ENCODE measurements around the gene DPYSL3. TPM values are rescaled to one million over a fixed set of nuclear protein-coding genes. Genes with fewer than 3 reads are reported as not detected.

Gene DPYSL3
- total RNA-seq, 1 experiment from 2014 or later: 24.8 TPM

DNA sequence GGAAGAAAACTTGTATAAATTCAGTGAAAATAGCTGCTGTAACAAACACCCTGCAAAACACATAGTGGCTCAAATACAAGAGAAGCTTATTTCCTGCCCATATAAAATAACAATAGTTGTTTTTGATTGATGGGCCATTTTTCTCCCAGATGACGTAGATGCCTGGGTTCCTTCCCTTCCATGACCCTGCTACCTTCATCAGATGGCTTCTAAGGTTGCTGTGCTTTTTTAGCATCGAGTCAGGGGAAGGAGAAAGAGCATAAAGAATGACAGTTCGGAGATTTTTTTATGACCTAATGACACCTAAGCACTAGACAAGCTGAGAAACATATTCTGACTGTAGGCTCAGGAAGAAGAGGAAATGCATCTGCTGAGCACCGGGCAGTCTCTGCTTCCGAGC is 34.7 kb upstream of the DPYSL3 start:
- no peaks in the 10 kb centered on the region for H3K4me1 ChIP-seq (ENCODE audit: insufficient read depth, low read length, poor library complexity, severe bottlenecking)
- no peaks in the 10 kb centered on the region for H3K9me3 ChIP-seq (ENCODE audit: low read depth, low read length, poor library complexity, severe bottlenecking)
- no peak overlapping the region for H3K27ac ChIP-seq (ENCODE audit: low read depth, low read length, poor library complexity, severe bottlenecking)
- no peak for DNase-seq (ENCODE audit: low spot score)
- no peak for TF ChIP-seq EZH2 (IDR thresholded peaks at IDR 0.05; ENCODE audit: borderline replicate concordance, low read depth, low read length, poor library complexity, severe bottlenecking)
- TF ChIP-seq, protein P1, sequence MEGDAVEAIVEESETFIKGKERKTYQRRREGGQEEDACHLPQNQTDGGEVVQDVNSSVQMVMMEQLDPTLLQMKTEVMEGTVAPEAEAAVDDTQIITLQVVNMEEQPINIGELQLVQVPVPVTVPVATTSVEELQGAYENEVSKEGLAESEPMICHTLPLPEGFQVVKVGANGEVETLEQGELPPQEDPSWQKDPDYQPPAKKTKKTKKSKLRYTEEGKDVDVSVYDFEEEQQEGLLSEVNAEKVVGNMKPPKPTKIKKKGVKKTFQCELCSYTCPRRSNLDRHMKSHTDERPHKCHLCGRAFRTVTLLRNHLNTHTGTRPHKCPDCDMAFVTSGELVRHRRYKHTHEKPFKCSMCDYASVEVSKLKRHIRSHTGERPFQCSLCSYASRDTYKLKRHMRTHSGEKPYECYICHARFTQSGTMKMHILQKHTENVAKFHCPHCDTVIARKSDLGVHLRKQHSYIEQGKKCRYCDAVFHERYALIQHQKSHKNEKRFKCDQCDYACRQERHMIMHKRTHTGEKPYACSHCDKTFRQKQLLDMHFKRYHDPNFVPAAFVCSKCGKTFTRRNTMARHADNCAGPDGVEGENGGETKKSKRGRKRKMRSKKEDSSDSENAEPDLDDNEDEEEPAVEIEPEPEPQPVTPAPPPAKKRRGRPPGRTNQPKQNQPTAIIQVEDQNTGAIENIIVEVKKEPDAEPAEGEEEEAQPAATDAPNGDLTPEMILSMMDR (conservative IDR thresholded peaks at IDR 0.05; ENCODE audit: low read depth, low read length): no peak
- no peak overlapping the region for H3K4me3 ChIP-seq (ENCODE audit: low read depth, low read length, poor library complexity, severe bottlenecking)
- H3K27me3 ChIP-seq (replicated peaks; ENCODE audit: insufficient read depth, low read depth, low read length, poor library complexity): no peaks in the 10 kb centered on the region
- CTCF ChIA-PET: no interaction called here
- BruUV-seq (replicated peaks): no TSS peak
- intact Hi-C loops (cut with micrococcal nuclease; ENCODE audit: unreplicated experiment): no loop called here
- POLR2A ChIA-PET (ENCODE audit: low non-redundant PET): no interaction called here
- H3K36me3 ChIP-seq (ENCODE audit: insufficient read depth, low read length, poor library complexity, severe bottlenecking): no peaks in the 10 kb centered on the region

- Histone ChIP-seq H3K27me3 (replicated peaks; ENCODE audit: insufficient read depth, low read depth, low read length, poor library complexity) (no peaks in the 10 kb centered on the region), H3K27ac (ENCODE audit: low read depth, low read length, poor library complexity, severe bottlenecking) (no peak overlapping the region), H3K9me3 (ENCODE audit: low read depth, low read length, poor library complexity, severe bottlenecking) (no peaks in the 10 kb centered on the region), H3K4me1 (ENCODE audit: insufficient read depth, low read length, poor library complexity, severe bottlenecking) (no peaks in the 10 kb centered on the region), H3K4me3 (ENCODE audit: low read depth, low read length, poor library complexity, severe bottlenecking) (no peak overlapping the region), H3K36me3 (ENCODE audit: insufficient read depth, low read length, poor library complexity, severe bottlenecking) (no peaks in the 10 kb centered on the region)
- BruUV-seq (replicated peaks): no TSS peak
- intact Hi-C loops (cut with micrococcal nuclease; ENCODE audit: unreplicated experiment): no loop called here
- DNase-seq (ENCODE audit: low spot score): no peak
- ChIA-PET POLR2A (ENCODE audit: low non-redundant PET) (no interaction called here), CTCF (no interaction called here)
- TF ChIP-seq, protein P1 (conservative IDR thresholded peaks at IDR 0.05; ENCODE audit: low read depth, low read length): no peak
- no peak for TF ChIP-seq EZH2 (IDR thresholded peaks at IDR 0.05; ENCODE audit: borderline replicate concordance, low read depth, low read length, poor library complexity, severe bottlenecking)
These were observed 29.2 kb upstream of the DPYSL3 start for GRCh38 chr5:147539053-147539452.

- CTCF ChIA-PET: no interaction called here
- no peak overlapping the region for H3K4me3 ChIP-seq (ENCODE audit: low read depth, low read length, poor library complexity, severe bottlenecking)
- no TSS peak for BruUV-seq (replicated peaks)
- H3K9me3 ChIP-seq (ENCODE audit: low read depth, low read length, poor library complexity, severe bottlenecking): no peaks in the 10 kb centered on the region
- TF ChIP-seq, protein P1 (conservative IDR thresholded peaks at IDR 0.05; ENCODE audit: low read depth, low read length): no peak
- no peak for TF ChIP-seq EZH2 (IDR thresholded peaks at IDR 0.05; ENCODE audit: borderline replicate concordance, low read depth, low read length, poor library complexity, severe bottlenecking)
- no peak overlapping the region for H3K27ac ChIP-seq (ENCODE audit: low read depth, low read length, poor library complexity, severe bottlenecking)
- intact Hi-C loops (cut with micrococcal nuclease; ENCODE audit: unreplicated experiment): no loop called here
- POLR2A ChIA-PET (ENCODE audit: low non-redundant PET): no interaction called here
- H3K4me1 ChIP-seq (ENCODE audit: insufficient read depth, low read length, poor library complexity, severe bottlenecking): no peaks in the 10 kb centered on the region
- no peak for DNase-seq (ENCODE audit: low spot score)
- H3K27me3 ChIP-seq (replicated peaks; ENCODE audit: insufficient read depth, low read depth, low read length, poor library complexity): no peaks in the 10 kb centered on the region
- no peaks in the 10 kb centered on the region for H3K36me3 ChIP-seq (ENCODE audit: insufficient read depth, low read length, poor library complexity, severe bottlenecking)
These were observed 28.4 kb upstream of the DPYSL3 start for GRCh38 chr5:147538236-147538635.
